Sigmoid colon (tissue), 7 donors: ENCODE measurements around the gene PLXND1. TPM values are rescaled to one million over a fixed set of nuclear protein-coding genes. Genes with fewer than 3 reads are reported as not detected.

Source experiments
- DNase-seq: peaks from one replicate; pipeline ENCODE4 v3.0.0-alpha.2; 2019
- H3K27ac ChIP-seq, 4 donors: fragments of 200-600 bp; sonication (generic); one replicate each; pipeline ENCODE4 v1.5.1; 2016 to 2019; ENCODE audit warnings: mild to moderate bottlenecking in 1 of 4
- H3K27me3 ChIP-seq, 3 donors: fragments of 200-600 bp; sonication (generic); one replicate each; pipeline ENCODE4 v1.5.1; 2019; ENCODE audit warnings: mild to moderate bottlenecking in 1 of 3
- H3K36me3 ChIP-seq, 4 donors: fragments of 200-600 bp; sonication (generic); one replicate each; pipeline ENCODE4 v1.5.1; 2016 to 2019
- H3K4me1 ChIP-seq, 4 donors: fragments of 200-600 bp; sonication (generic); one replicate each; pipeline ENCODE4 v1.5.1; 2017 to 2019
- H3K4me3 ChIP-seq, 4 donors: fragments of 200-600 bp; sonication (generic); one replicate each; pipeline ENCODE4 v1.5.1; 2017 to 2019; ENCODE audit warnings: mild to moderate bottlenecking in 2 of 4, moderate library complexity in 1 of 4
- H3K9me3 ChIP-seq, 4 donors: fragments of 200-600 bp in 3 of 4; sonication (generic) in 3 of 4; one replicate each; pipeline versions ENCODE4 v1.5.1 to v1.6.1; 2013 to 2019
- EP300 ChIP-seq, 4 donors: sonication (generic); formaldehyde crosslinking; IDR thresholded peaks; one replicate each; pipeline ENCODE4 v1.6.1; 2017; ENCODE audit warnings: antibody characterized with exemption in 4 of 4
- POLR2A ChIP-seq, 2 donors: fragments of 450-650 bp; IDR thresholded peaks; one replicate each; pipeline ENCODE4 v1.6.1; 2016; ENCODE audit warnings: antibody characterized with exemption in 2 of 2, mild to moderate bottlenecking in 2 of 2, moderate library complexity in 2 of 2
- POLR2AphosphoS5 ChIP-seq, 4 donors: sonication (generic); formaldehyde crosslinking; IDR thresholded peaks; one replicate each; pipeline ENCODE4 v1.6.1; 2017; ENCODE audit warnings: antibody characterized with exemption in 4 of 4
- WGBS, 2 donors: extraction: QIAGEN DNeasy Blood & Tissue Kit; methylation state at CpG; one replicate each; pipeline ENCODE4 v1.1.7; 2013; 5-methylcytosine and 5-hydroxymethylcytosine counted together
- intact Hi-C: fragments of 100-400 bp; cut with DNase I; formaldehyde crosslinking; loops from one replicate; pipeline ENCODE4 v1.15.1; 2023
- polyA plus RNA-seq, 3 donors: library from polyadenylated mRNA; stranded (reverse); fragments of 200-250 nt; gene quantifications; one replicate each; pipeline ENCODE4 v1.2.3, GENCODE V29; 2013
- total RNA-seq, 4 donors: library from RNA; depleted of rRNA; stranded (reverse); fragments of >200 nt; gene quantifications; one replicate each; pipeline ENCODE4 v1.1.0, GENCODE V29; 2016
- TF ChIP-seq, protein P1 (sequence below), 4 experiments: fragments of 450-650 bp in 3 of 4; fragments of 200-600 bp in 1 of 4; IDR thresholded peaks; one replicate each; pipeline ENCODE4 v1.5.1; 2016 to 2019; ENCODE audit warnings: antibody characterized with exemption in 4 of 4, mild to moderate bottlenecking in 3 of 4, moderate library complexity in 2 of 4
- donor health status: healthy with polysubstance abuse.
- donor health status: Bipolar disorder and iron deficiency.
- donor health status: healthy.

PLXND1 gene
- total and polyA plus RNA-seq, 7 donors = 9.6 to 77.0 (median 42.0) TPM

GRCh38 chr3:129539206-129539605 lies 67.3 kb downstream of the PLXND1 start:
- Histone ChIP-seq H3K4me3 (no peak overlapping the region), H3K4me1 (no peaks in the 10 kb centered on the region), H3K27me3 (no peaks in the 10 kb centered on the region), H3K36me3 (no peaks in the 10 kb centered on the region), H3K27ac (no peak overlapping the region), H3K9me3 (no peaks in the 10 kb centered on the region)
- intact Hi-C loops = no loop called here
- DNase-seq = no peak
- WGBS, 2 donors = 92% methylated on average over 8 of the region's 8 CpGs
- TF ChIP-seq, protein P1, sequence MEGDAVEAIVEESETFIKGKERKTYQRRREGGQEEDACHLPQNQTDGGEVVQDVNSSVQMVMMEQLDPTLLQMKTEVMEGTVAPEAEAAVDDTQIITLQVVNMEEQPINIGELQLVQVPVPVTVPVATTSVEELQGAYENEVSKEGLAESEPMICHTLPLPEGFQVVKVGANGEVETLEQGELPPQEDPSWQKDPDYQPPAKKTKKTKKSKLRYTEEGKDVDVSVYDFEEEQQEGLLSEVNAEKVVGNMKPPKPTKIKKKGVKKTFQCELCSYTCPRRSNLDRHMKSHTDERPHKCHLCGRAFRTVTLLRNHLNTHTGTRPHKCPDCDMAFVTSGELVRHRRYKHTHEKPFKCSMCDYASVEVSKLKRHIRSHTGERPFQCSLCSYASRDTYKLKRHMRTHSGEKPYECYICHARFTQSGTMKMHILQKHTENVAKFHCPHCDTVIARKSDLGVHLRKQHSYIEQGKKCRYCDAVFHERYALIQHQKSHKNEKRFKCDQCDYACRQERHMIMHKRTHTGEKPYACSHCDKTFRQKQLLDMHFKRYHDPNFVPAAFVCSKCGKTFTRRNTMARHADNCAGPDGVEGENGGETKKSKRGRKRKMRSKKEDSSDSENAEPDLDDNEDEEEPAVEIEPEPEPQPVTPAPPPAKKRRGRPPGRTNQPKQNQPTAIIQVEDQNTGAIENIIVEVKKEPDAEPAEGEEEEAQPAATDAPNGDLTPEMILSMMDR (IDR thresholded peaks at IDR 0.05) = no peak
- TF ChIP-seq EP300 (IDR thresholded peaks at IDR 0.05) (no peak), POLR2AphosphoS5 (IDR thresholded peaks at IDR 0.05) (no peak), POLR2A (IDR thresholded peaks at IDR 0.05) (no peak)

GRCh38 chr3:129536804-129537203 lies 69.7 kb downstream of the PLXND1 start:
- TF ChIP-seq EP300 (IDR thresholded peaks at IDR 0.05) = no peak
- no peak for TF ChIP-seq POLR2A (IDR thresholded peaks at IDR 0.05)
- no peak for TF ChIP-seq POLR2AphosphoS5 (IDR thresholded peaks at IDR 0.05)
- TF ChIP-seq, protein P1 (IDR thresholded peaks at IDR 0.05) = no peak
- no peaks in the 10 kb centered on the region for H3K36me3 ChIP-seq
- no peaks in the 10 kb centered on the region for H3K4me1 ChIP-seq
- H3K27ac ChIP-seq = no peak overlapping the region
- H3K27me3 ChIP-seq = no peaks in the 10 kb centered on the region
- intact Hi-C loops = no loop called here
- DNase-seq = no peak
- 61 to 82% methylated on average over 3 of the region's 3 CpGs for WGBS, 2 donors
- no peak overlapping the region for H3K4me3 ChIP-seq
- no peaks in the 10 kb centered on the region for H3K9me3 ChIP-seq

DNA sequence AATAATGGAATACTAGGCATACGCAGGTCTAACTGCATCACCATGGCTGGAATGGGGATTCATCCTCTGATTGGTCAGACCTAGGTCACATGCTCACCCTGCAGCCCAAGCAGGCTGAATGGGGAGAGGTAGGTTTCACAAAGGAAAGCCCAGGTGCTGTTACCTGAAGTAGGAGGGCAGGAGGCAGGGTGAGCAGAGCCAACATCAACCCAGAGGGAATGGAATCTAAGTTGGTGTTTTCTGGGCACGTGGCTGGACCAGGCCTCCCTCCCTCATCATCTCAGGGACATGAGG lies 70.2 kb downstream of the PLXND1 start:
- Histone ChIP-seq H3K4me1 (no peaks in the 10 kb centered on the region), H3K9me3 (no peaks in the 10 kb centered on the region), H3K36me3 (no peaks in the 10 kb centered on the region), H3K4me3 (no peak overlapping the region), H3K27ac (no peak overlapping the region), H3K27me3 (no peaks in the 10 kb centered on the region)
- DNase-seq = no peak
- intact Hi-C loops = no loop called here
- TF ChIP-seq EP300 (IDR thresholded peaks at IDR 0.05) = no peak
- WGBS, 2 donors = 66 to 86% methylated on average over 2 of the region's 2 CpGs

DNA sequence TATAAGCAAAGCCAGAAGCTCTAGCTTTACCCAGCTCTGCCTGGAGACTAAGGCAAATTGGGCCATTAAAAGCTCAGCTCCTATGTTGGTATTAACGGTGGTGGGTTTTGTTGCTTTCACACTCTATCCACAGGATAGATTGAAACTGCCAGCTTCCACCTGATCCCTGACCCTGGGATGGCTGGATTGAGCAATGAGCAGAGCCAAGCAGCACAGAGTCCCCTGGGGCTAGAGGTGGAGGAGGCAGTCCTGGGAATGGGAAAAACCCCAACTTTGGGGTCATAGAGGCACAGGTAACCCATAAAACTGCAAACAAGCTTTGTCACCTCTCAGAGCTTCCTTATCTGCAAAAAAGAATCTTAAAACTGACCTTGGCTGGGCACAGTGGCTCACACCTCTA lies 71.4 kb downstream of the PLXND1 start:
- Histone ChIP-seq H3K27me3 (no peaks in the 10 kb centered on the region), H3K27ac (no peak overlapping the region), H3K4me3 (no peak overlapping the region), H3K36me3 (no peaks in the 10 kb centered on the region), H3K9me3 (no peaks in the 10 kb centered on the region), H3K4me1 (no peaks in the 10 kb centered on the region)
- DNase-seq = no peak
- 89 to 96% methylated on average over 1 of the region's 1 CpG for WGBS, 2 donors
- no peak for TF ChIP-seq POLR2AphosphoS5 (IDR thresholded peaks at IDR 0.05)
- no peak for TF ChIP-seq EP300 (IDR thresholded peaks at IDR 0.05)
- TF ChIP-seq POLR2A (IDR thresholded peaks at IDR 0.05) = no peak
- TF ChIP-seq, protein P1 (IDR thresholded peaks at IDR 0.05) = no peak
- intact Hi-C loops = no loop called here

- Histone ChIP-seq H3K36me3 (no peaks in the 10 kb centered on the region), H3K4me1 (no peaks in the 10 kb centered on the region), H3K27ac (no peak overlapping the region), H3K9me3 (no peaks in the 10 kb centered on the region), H3K4me3 (no peak overlapping the region), H3K27me3 (no peaks in the 10 kb centered on the region)
- intact Hi-C loops = no loop called here
- no peak for DNase-seq
- WGBS, 2 donors = 72 to 85% methylated on average over 4 of the region's 4 CpGs
- TF ChIP-seq EP300 (IDR thresholded peaks at IDR 0.05) = no peak
- no peak for TF ChIP-seq POLR2AphosphoS5 (IDR thresholded peaks at IDR 0.05)
- TF ChIP-seq, protein P1 (IDR thresholded peaks at IDR 0.05) = no peak
- TF ChIP-seq POLR2A (IDR thresholded peaks at IDR 0.05) = no peak
Observed at GRCh38 chr3:129534428-129535027, 71.9 kb downstream of the PLXND1 start.
